ENCODE data around the gene LDHAL6B.

LDHAL6B gene

GRCh38 chr15:59221511-59222505 lies 15.2 kb downstream of the LDHAL6B start:
- DNase-seq = no peak

- DNase-seq = no peak
Measured at GRCh38 chr15:59222906-59223550, 16.4 kb downstream of the LDHAL6B start.

- DNase-seq = no peak
Measured at GRCh38 chr15:59223736-59224135, 17.1 kb downstream of the LDHAL6B start.

- DNase-seq = no peak
Measured at GRCh38 chr15:59224474-59224873, 17.8 kb downstream of the LDHAL6B start.

GRCh38 chr15:59227021-59227420 lies 20.4 kb downstream of the LDHAL6B start:
- DNase-seq = no peak

- no peak for DNase-seq
Measured at GRCh38 chr15:59229015-59229414, 22.4 kb downstream of the LDHAL6B start.

GRCh38 chr15:59229453-59229852 lies 22.8 kb downstream of the LDHAL6B start:
- no peak for DNase-seq

GRCh38 chr15:59230531-59231055 lies 23.9 kb downstream of the LDHAL6B start:
- DNase-seq = no peak

- no peak for DNase-seq
Measured at GRCh38 chr15:59232476-59232875, 25.8 kb downstream of the LDHAL6B start.

- DNase-seq = no peak
Measured at GRCh38 chr15:59236394-59236793, 29.8 kb downstream of the LDHAL6B start.

- DNase-seq = no peak
Measured at GRCh38 chr15:59237119-59237855, 30.6 kb downstream of the LDHAL6B start.

GRCh38 chr15:59237924-59238331 lies 31.3 kb downstream of the LDHAL6B start:
- no peak for DNase-seq

- DNase-seq = no peak
Measured at GRCh38 chr15:59240036-59240435, 33.4 kb downstream of the LDHAL6B start.

- no peak for DNase-seq
Measured at GRCh38 chr15:59242649-59243048, 36.0 kb downstream of the LDHAL6B start.

GRCh38 chr15:59243622-59244021 lies 37.0 kb downstream of the LDHAL6B start:
- no peak for DNase-seq

- peak; percentile 15 for DNase-seq
Measured at GRCh38 chr15:59244337-59244736, 37.7 kb downstream of the LDHAL6B start.

- no peak for DNase-seq
Measured at GRCh38 chr15:59245559-59245958, 38.9 kb downstream of the LDHAL6B start.

GRCh38 chr15:59247364-59247763 lies 40.7 kb downstream of the LDHAL6B start:
- peak; percentile 70 for DNase-seq

- no peak for DNase-seq
Measured at GRCh38 chr15:59249816-59250215, 43.2 kb downstream of the LDHAL6B start.

GRCh38 chr15:59250249-59250648 lies 43.6 kb downstream of the LDHAL6B start:
- DNase-seq = no peak

- no peak for DNase-seq
Measured at GRCh38 chr15:59251001-59251845, 44.6 kb downstream of the LDHAL6B start.

GRCh38 chr15:59252137-59252536 lies 45.5 kb downstream of the LDHAL6B start:
- DNase-seq = no peak

Measured in activated CD4-positive, alpha-beta T cell treated with anti-CD3 and anti-CD28 coated beads, Interleukin-2, Interleukin-6, amounts not matched to agents 100 ng/mL and 50 ng/mL, durations not matched to agents 16 hours and 8 hours (primary cell).